HEK293T (cell line): ENCODE results near the gene LGALS9.

ENCODE experiments used
- ARNT ChIP-seq: fragments of 450-650 bp; IDR thresholded peaks from 2 replicates; pipeline ENCODE4 v1.6.1; 2017; ENCODE audit warnings: mild to moderate bottlenecking
- BHLHE40 ChIP-seq: fragments of 450-650 bp; IDR thresholded peaks from 2 replicates; pipeline ENCODE4 v1.6.1; 2016; ENCODE audit warnings: mild to moderate bottlenecking, moderate library complexity, borderline replicate concordance
- CTBP1 ChIP-seq: fragments of 450-650 bp; IDR thresholded peaks from 2 replicates; pipeline ENCODE4 v1.6.1; 2016; ENCODE audit warnings: borderline replicate concordance
- L3MBTL2 ChIP-seq: fragments of 450-650 bp; conservative IDR thresholded peaks from 2 replicates; pipeline ENCODE4 v1.6.1; 2016; ENCODE audit warnings: mild to moderate bottlenecking
- NFRKB ChIP-seq: fragments of 450-650 bp; IDR thresholded peaks from 2 replicates; pipeline ENCODE4 v1.6.1; 2016; ENCODE audit warnings: mild to moderate bottlenecking, moderate library complexity
- PKNOX1 ChIP-seq: fragments of 450-650 bp; IDR thresholded peaks from 2 replicates; pipeline ENCODE4 v1.6.1; 2016
- SP1 ChIP-seq: fragments of 450-650 bp; IDR thresholded peaks from 2 replicates; pipeline ENCODE4 v1.6.1; 2017
- TARDBP ChIP-seq: fragments of 450-650 bp; IDR thresholded peaks from 2 replicates; pipeline ENCODE4 v1.6.1; 2016
- ZNF384 ChIP-seq: fragments of 450-650 bp; IDR thresholded peaks from 2 replicates; pipeline ENCODE4 v1.6.1; 2016

DNA sequence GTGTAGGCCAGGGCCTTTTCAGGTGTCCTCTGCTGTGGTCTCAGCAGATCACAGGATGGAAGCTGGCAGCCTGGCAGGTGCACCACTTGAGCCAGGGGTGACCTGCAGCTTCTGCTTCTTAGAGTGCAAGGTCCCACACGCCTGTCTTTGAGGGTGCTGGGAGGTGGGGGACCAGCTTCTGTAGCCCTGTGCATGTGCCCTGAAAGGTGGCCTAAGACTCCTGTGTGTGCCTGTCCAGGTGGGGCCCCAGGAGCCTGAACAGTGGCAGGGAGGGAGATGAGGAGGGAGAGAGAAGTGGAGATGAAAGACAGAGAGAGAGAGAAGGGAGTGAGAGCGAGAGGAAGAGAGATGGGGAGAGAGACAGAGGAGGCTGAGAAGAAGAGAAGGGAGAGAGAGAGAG lies 46.2 kb downstream of the LGALS9 start:
- no peak for TF ChIP-seq PKNOX1
- TF ChIP-seq CTBP1: no peak
- TF ChIP-seq TARDBP: no peak
- TF ChIP-seq SP1: no peak
- TF ChIP-seq BHLHE40: no peak
- no peak for TF ChIP-seq ARNT
- no peak for TF ChIP-seq L3MBTL2
- no peak for TF ChIP-seq NFRKB
- TF ChIP-seq ZNF384: no peak
